NCI-H146 (cell line): ENCODE results near the gene NXN.
"Not testable (repeated sequence)": the region's sequence is repeated elsewhere in the genome, so short reads cannot be mapped to it uniquely, and the experiment has no call there.

Experiments
- DNase-seq: peaks from one replicate; lab custom pipeline; 2025; lab: John Stamatoyannopoulos, UW

NXN gene

GRCh38 chr17:887551-888209 is 91.9 kb downstream of the NXN start:
- no peak for DNase-seq

DNA sequence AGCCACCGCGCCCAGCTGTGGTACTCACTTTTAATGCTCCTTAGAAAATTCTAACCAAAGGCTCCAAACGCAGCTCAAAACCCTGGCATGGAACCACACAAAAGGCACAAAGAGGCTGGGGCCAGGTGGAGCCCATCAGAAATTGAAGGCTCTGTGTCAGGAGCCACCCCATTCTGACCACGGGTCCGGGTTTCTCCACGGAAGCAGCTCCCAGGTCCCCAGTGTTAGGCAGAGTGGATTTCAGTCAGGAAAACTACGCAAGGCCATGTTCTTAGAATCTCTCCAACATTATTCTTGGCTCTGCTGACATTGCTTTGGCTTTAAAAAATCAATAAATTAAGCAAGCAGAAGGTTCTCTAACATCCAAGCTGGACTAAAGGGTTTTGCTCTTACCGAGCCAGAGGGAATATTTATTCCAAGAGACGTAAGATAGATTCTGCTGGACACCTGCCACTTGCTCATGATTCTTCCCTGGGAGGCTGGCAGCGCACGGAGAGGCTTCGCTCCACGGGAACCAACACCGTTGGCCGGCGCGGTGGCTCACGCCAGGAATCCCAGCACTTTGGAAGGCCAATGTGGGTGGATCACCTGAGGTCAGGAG is 93.5 kb downstream of the NXN start:
- DNase-seq, result no peak

GRCh38 chr17:883586-883962 is 96.0 kb downstream of the NXN start:
- no peak for DNase-seq

- DNase-seq, result no peak
Measured at GRCh38 chr17:882827-883585, 96.6 kb downstream of the NXN start.

DNA sequence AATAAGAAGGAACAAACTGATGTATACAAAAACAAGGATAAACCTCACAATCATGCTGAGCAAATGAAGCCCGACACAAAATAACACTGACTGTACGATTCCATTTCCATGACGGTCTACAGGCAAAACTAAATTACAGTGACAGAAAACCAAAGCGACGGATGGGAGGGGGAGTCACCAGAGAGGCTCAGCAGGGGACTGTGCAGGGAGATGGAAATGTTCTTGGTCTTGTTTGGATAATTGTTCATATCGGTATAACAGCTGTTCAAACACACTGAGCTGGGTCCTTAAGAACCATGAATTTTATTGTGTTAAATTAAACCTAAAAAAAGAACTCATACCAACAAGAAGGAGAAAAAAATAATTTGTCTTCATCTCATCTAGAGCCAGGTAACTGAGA is 97.8 kb downstream of the NXN start:
- DNase-seq, result peak; percentile 88

DNA sequence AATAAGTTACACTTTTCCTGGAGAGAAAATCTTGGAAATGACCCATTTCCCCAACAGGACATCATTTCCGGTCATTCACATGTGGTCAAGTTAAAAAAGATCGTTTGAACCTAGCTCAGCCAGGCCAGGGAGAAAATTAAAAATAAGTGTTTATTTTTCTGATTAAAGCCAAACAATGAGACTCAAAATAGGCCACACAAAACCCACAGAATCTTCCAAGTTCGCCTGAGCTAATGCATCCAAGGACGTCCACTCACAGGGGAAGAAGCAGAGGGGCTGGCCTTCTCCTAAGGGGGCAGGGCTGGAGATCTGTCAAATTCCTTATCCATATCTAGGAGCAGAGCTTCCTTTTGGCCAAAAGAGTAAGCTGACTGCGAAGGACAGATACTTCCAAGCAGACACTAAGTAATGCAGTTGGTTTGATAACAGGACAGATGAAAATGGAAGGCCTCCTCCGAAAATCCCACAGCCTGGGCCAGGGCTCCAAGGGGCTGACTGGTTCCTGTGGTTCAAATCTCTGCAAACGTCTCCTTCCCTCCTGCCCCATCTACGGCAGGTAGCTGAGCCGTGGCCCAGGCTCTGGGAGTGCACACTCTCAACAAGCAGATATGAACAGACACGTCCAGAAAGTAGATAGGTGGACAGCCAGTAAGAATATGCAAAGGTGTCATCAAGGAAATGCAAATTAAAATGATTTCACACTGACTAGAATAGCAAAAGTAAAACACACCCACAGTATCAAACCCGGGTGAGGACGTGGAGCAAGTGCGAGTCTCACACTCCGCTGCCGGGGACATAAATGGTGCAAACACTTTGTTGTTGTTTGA is 98.9 kb downstream of the NXN start:
- no peak for DNase-seq

- peak; percentile 93 for DNase-seq
Measured at GRCh38 chr17:879546-880442, 99.8 kb downstream of the NXN start.

DNA sequence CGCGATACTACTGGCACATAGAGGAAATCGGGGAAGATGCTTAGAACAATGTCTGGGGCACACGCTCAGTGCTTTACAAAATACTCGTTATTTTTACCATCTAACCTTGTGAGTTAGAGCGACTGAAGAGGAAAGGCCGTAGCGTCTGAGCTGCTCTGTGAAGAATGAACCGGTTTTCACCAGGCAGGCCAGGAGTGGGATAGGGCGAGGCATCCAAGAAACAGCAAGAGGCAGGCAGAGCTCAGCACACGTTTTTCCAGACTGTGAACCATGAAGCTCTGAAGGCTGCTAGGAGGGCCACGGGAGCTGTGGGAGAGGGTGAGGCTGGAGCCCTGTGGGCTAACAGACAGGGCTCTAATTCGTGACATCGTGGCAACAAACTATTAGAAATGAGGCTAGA is 101.9 kb downstream of the NXN start:
- DNase-seq, result no peak

- DNase-seq, result no peak
Measured at GRCh38 chr17:876272-876671, 103.3 kb downstream of the NXN start.

- DNase-seq, result not testable (repeated sequence)
Measured at GRCh38 chr17:874590-874989, 105.0 kb downstream of the NXN start.

- DNase-seq, result no peak
Measured at GRCh38 chr17:872855-873254, 106.7 kb downstream of the NXN start.

GRCh38 chr17:871751-872519 is 107.6 kb downstream of the NXN start:
- no peak for DNase-seq

- DNase-seq, result no peak
Measured at GRCh38 chr17:869567-870525, 109.7 kb downstream of the NXN start.

DNA sequence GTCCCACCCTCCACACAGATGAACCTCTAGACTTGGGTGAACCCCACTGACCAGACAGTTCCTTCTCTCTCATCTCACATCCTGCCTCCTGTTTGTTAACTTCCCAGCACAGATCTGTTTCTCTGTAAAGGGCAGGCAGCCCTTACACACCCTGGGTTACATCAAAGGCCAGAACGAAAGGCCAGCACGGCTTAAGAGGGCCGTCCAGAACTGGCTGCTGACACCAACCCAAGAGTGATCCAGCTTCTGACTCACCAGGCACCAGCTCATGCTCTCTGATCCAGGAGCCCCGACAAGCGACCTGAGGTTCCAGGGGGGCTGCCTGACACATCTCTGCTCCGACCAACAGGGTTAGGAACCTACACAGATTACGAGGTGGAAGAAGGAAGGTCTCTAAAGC is 110.5 kb downstream of the NXN start:
- no peak for DNase-seq

DNA sequence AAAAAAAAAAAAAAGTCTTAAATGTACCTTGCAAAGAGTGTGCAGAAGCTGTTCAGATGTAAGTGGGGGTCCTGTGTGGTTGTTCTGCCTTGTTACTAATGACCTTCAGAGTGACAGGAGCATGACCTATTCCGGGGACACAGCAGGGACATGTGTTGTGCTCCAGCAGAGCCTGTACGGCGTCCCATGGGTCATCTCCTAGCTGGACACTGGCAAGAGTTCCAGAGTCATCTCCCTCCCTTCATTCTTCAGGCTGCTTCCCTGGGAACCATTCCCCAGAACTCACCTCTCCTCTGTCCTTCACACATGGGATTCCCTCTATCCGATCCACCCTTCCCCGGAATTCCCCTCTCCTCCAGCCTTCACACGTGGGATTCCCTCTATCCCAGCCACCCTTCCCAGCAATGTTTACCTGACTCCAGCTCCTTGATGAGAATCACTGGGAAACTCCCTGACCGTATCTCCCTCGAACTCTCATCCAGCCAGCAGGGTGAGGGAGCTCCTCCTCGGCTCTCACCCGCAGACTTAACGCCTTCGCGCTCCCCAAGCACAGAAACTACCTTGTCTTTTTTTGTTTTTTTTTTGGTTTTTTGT is 111.6 kb downstream of the NXN start:
- DNase-seq, result no peak

DNA sequence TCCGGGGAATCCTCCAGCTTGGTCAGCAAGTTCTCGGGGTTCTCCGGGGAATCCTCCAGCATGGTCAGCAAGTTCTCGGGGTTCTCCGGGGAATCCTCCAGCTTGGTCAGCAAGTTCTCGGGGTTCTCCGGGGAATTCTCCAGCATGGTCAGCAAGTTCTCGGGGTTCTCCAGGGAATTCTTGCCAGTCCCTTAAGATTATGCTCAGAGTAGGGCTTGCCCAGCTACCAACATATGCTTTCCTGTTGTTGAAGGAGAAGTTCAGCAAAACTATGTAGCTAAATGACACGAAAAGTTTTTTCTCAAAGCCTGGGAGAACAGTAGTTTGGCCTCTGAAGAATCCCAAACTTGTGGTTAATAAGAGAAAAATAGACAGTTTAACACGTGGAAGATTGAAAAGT is 112.3 kb downstream of the NXN start:
- DNase-seq, result not testable (repeated sequence)

- no peak for DNase-seq
Measured at GRCh38 chr17:866568-867103, 112.9 kb downstream of the NXN start.

DNA sequence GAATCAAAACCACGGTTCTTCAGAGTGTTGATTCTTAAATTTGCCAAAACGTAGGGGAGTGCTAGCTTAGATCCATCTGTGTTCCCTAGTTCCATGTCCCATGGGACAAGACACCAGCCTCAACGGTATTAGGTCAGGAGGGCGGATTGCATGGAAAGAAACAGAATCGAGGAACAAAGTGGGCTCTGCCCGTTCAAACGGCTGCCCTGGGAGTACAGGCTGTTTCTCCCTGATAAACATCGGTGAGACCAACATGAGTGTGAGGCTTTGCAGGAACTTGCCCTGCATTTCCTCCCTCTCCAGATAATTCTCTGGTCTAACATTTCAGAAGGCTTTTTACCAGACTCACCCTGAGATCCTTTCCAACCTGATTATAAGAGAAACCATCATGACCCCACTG is 115.3 kb downstream of the NXN start:
- no peak for DNase-seq

- no peak for DNase-seq
Measured at GRCh38 chr17:863880-864279, 115.7 kb downstream of the NXN start.
